Heart left ventricle (tissue), 16 donors: ENCODE data around the gene IKZF1. TPM values are rescaled to one million over a fixed set of nuclear protein-coding genes. Genes with fewer than 3 reads are reported as not detected.
A peak's percentile ranks its signal among the peaks of the same experiment; 100 is the strongest.

ENCODE experiments used
- ATAC-seq, 4 donors: fragments of 200-7000 bp; cut with Tn5 transposase; one replicate each; pipeline ENCODE4 v1.9.1; 2020 to 2022; ENCODE audit warnings: moderate library complexity in 4 of 4, mild to moderate bottlenecking in 3 of 4, moderate number of reproducible peaks in 1 of 4
- DNase-seq, 5 donors: peaks; one replicate each; pipeline ENCODE4 v3.0.0-alpha.2; 2020
- H3K27ac ChIP-seq, 12 donors: fragments of 200-600 bp; sonication (generic) in 4 of 12; one replicate each; pipeline versions ENCODE4 v1.5.0 to v1.8.0; 2016 to 2022; ENCODE audit warnings: mild to moderate bottlenecking in 2 of 12
- H3K27me3 ChIP-seq, 9 donors: fragments of 200-600 bp; sonication (generic) in 2 of 9; one replicate each; pipeline versions ENCODE4 v1.5.1 to v1.8.0; 2016 to 2022; ENCODE audit warnings: mild to moderate bottlenecking in 3 of 9
- H3K36me3 ChIP-seq, 9 donors: fragments of 200-600 bp; sonication (generic) in 2 of 9; one replicate each; pipeline versions ENCODE4 v1.5.0 to v1.8.0; 2018 to 2022; ENCODE audit warnings: mild to moderate bottlenecking in 2 of 9
- H3K4me1 ChIP-seq, 12 donors: fragments of 200-600 bp; sonication (generic) in 4 of 12; one replicate each; pipeline versions ENCODE4 v1.5.0 to v1.8.0; 2016 to 2022; ENCODE audit warnings: mild to moderate bottlenecking in 3 of 12
- H3K4me3 ChIP-seq, 12 donors: fragments of 200-600 bp; sonication (generic) in 4 of 12; one replicate each; pipeline versions ENCODE4 v1.5.0 to v1.8.0; 2017 to 2022; ENCODE audit warnings: mild to moderate bottlenecking in 9 of 12, moderate library complexity in 4 of 12
- H3K9me3 ChIP-seq, 12 donors: fragments of 200-600 bp; sonication (generic) in 4 of 12; one replicate each; pipeline versions ENCODE4 v1.5.0 to v1.8.0; 2016 to 2022; ENCODE audit warnings: mild to moderate bottlenecking in 1 of 12
- CTCF ChIP-seq, 12 donors: fragments of 200-600 bp; sonication (generic) in 4 of 12; IDR thresholded peaks; one replicate each; pipeline versions ENCODE4 v1.5.0 to v1.8.0; 2018 to 2022; ENCODE audit warnings: antibody characterized with exemption in 12 of 12, mild to moderate bottlenecking in 5 of 12
- POLR2A ChIP-seq, 2 donors: fragments of 450-650 bp; IDR thresholded peaks; one replicate each; pipeline ENCODE4 v1.6.1; 2017; ENCODE audit warnings: antibody characterized with exemption in 2 of 2, mild to moderate bottlenecking in 2 of 2, moderate library complexity in 2 of 2
- WGBS, 4 donors: extraction: QIAGEN DNeasy Blood & Tissue Kit in 2 of 4; methylation state at CpG; one replicate each; pipeline versions ENCODE4 v1.1.5 to v1.1.7; 2013 to 2018; 5-methylcytosine and 5-hydroxymethylcytosine counted together
- intact Hi-C, 10 donors: fragments of 100-400 bp; cut with DNase I; formaldehyde crosslinking; loops; one replicate each; pipeline versions ENCODE4 v1.11.1 to v1.14.2; 2022
- polyA plus RNA-seq, 2 donors: library from polyadenylated mRNA; stranded (reverse); fragments of 200-250 nt; gene quantifications; one replicate each; pipeline ENCODE4 v1.2.3, GENCODE V29; 2013
- total RNA-seq, 9 donors: library from RNA; depleted of rRNA in 2 of 9; stranded (reverse); fragments of >200 nt in 2 of 9; fragmentation: NEBNext Ultra II Directional in 3 of 9; extraction: Animal tissue kit (Norgen Biotek cat#: 25700) in 3 of 9; gene quantifications; one replicate each; pipeline versions ENCODE4 v1.1.0 to v1.2.4, GENCODE V29; 2016 to 2023
- donor health status: ischemic (EF 13 %, LVEDD 7.1; RV severe dilation, severe dysfunction).
- donor health status: healthy with polysubstance abuse.
- donor health status: DM: no; HTN: yes; CAD: no.
- donor health status: DM: no; HTN: no; CAD: no.
- donor health status: ischemic (EF 25% LVEDD 6.9; RV normal size, moderate dysfunction).
- donor health status: ischemic (EF 25% LVEDD 5.7; RV mildly dilated, moderate dysfunction).
- donor health status: healthy.
- donor health status: DM: yes; HTN: yes; CAD: no.
- donor health status: ischemic (EF 35%, LVEDD 5.7; RV mildly dilated, moderate dysfunction).
- donor health status: nonischemic (EF 11% LVEDD 7.7; RV severe dilation, severe dysfunction).
- donor health status: DM: yes; HTN: yes; CAD: no.
- donor health status: PGD.
- donor health status: ischemic (EF 29% LVEDD 5.4; RV normal size, mild dysfunction).
- donor health status: nonischemic (EF 23%, LVEDD 6.1; RV moderate dilation, normal function).

IKZF1 gene
- total and polyA plus RNA-seq, 11 donors: 0.30 to 27.8 (median 2.4) TPM

- no peak for ATAC-seq
- Histone ChIP-seq H3K9me3 (no peaks in the 10 kb centered on the region), H3K4me3 (no peak overlapping the region), H3K27ac (no peak overlapping the region), H3K36me3 (no peaks in the 10 kb centered on the region), H3K27me3 (peaks cover 0 to 17% (median 0%) of the 10 kb centered on the region in 9 donors), H3K4me1 (peaks cover 0 to 6% (median 0%) of the 10 kb centered on the region in 12 donors)
- intact Hi-C loops: no loop called here
- no peak for DNase-seq
- TF ChIP-seq CTCF (IDR thresholded peaks at IDR 0.05) (no peak), POLR2A (IDR thresholded peaks at IDR 0.05) (no peak)
- 76 to 80% (median 78%) methylated on average over 4 of the region's 4 CpGs for WGBS, 4 donors
These were observed 7.7 kb upstream of the IKZF1 start for GRCh38 chr7:50296799-50297198.

- no peak overlapping the region for H3K27ac ChIP-seq
- ATAC-seq (no peak), DNase-seq (no peak)
- TF ChIP-seq CTCF (IDR thresholded peaks at IDR 0.05) (no peak), POLR2A (IDR thresholded peaks at IDR 0.05) (no peak)
- WGBS, 4 donors: 83 to 86% (median 85%) methylated on average over 8 of the region's 8 CpGs
- intact Hi-C loops: no loop called here
- peaks cover 6 to 35% (median 13%) of the 10 kb centered on the region in 9 donors for H3K27me3 ChIP-seq
- H3K9me3 ChIP-seq: no peaks in the 10 kb centered on the region
- H3K4me3 ChIP-seq: no peak overlapping the region
- H3K4me1 ChIP-seq: peaks cover 0 to 6% (median 0%) of the 10 kb centered on the region in 12 donors
- H3K36me3 ChIP-seq: no peaks in the 10 kb centered on the region
These were observed 5.5 kb upstream of the IKZF1 start for GRCh38 chr7:50298811-50299562.

- no peak for ATAC-seq
- 62 to 68% (median 65%) methylated on average over 4 of the region's 4 CpGs for WGBS, 4 donors
- intact Hi-C loops: loop anchor here in 1 of 10 donors (10.0 kb wide), 1 partner anchor 96 kb away; no protein-coding TSS in a partner anchor
- H3K27ac ChIP-seq: no peak overlapping the region
- no peak overlapping the region for H3K4me3 ChIP-seq
- H3K27me3 ChIP-seq: peaks cover 10 to 44% (median 20%) of the 10 kb centered on the region in 9 donors
- H3K9me3 ChIP-seq: no peaks in the 10 kb centered on the region
- TF ChIP-seq CTCF (IDR thresholded peaks at IDR 0.05) (no peak), POLR2A (IDR thresholded peaks at IDR 0.05) (no peak)
- H3K36me3 ChIP-seq: no peaks in the 10 kb centered on the region
- H3K4me1 ChIP-seq: peaks cover 0 to 14% (median 0%) of the 10 kb centered on the region in 12 donors
- no peak for DNase-seq
These were observed 4.2 kb upstream of the IKZF1 start for GRCh38 chr7:50300336-50300735.

DNA sequence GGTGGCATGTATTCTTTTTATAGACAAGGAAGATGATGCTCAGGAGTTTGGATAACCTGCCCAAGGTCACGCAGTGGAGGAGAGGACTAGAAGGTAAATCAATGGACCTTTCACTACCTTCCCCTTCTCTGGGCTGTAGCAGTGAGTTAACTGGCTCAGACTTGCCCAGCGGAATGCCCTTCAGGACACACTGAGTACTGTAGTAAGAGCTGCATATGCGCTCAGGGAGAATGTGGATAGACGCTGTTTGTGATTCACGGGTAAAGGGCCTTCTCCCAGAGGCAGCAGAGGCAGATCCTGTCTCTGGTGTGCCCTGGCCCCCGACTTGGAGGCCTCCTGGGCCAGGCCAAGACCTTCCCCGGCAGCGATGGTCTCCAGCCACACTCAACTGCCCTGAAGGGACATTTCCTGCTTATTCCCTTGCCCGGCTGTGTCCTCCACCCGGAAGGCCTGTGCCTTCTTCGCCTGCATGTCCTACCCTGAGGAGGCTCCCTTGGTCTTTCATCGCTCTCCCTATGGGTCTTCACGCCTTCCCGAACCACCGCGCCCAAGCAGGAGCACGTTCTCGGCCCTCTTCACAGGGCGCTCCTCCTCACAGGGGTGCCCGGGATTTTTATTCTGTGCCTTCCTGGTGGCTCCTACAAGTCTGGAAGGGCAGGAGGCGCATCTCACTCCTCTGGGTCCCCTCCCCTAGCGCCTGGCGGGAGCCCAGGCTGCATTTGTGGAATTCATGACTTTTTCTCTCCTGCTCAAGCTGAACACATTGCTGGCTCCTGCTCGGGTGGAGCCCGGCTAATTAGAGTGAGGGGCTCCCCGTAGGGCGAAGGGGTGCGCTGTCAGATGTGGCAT, 1.8 kb upstream of the IKZF1 start:
- intact Hi-C loops: loop anchor here in 1 of 10 donors (10.0 kb wide), 1 partner anchor 98 kb away; no protein-coding TSS in a partner anchor
- no peak for ATAC-seq
- H3K27me3 ChIP-seq: peaks cover 13 to 58% (median 25%) of the 10 kb centered on the region in 9 donors

More for the DNA sequence above, 1.8 kb upstream of the IKZF1 start:
- WGBS, 4 donors: 82 to 88% (median 83%) methylated on average over 28 of the region's 28 CpGs
- DNase-seq: peak in 1 of 5 donors; percentile 51
- H3K4me1 ChIP-seq: peaks cover 0 to 15% (median 0%) of the 10 kb centered on the region in 12 donors
- H3K27ac ChIP-seq: peak overlapping the region in 1 of 12 donors; percentile 58
- no peaks in the 10 kb centered on the region for H3K36me3 ChIP-seq
- peak overlapping the region in 2 of 12 donors; percentile 7 to 59 for H3K4me3 ChIP-seq
- H3K9me3 ChIP-seq: no peaks in the 10 kb centered on the region
- TF ChIP-seq CTCF (IDR thresholded peaks at IDR 0.05): no peak
- no peak for TF ChIP-seq POLR2A (IDR thresholded peaks at IDR 0.05)
